Putamen (tissue), 1 donor: ENCODE measurements around the gene CCNJL.
"Not testable (repeated sequence)": the region's sequence is repeated elsewhere in the genome, so short reads cannot be mapped to it uniquely, and the experiment has no call there.

Source experiments
- DNase-seq: peaks from one replicate; pipeline ENCODE4 v3.0.0-alpha.2; 2016; ENCODE audit warnings: low spot score

Gene CCNJL

DNA sequence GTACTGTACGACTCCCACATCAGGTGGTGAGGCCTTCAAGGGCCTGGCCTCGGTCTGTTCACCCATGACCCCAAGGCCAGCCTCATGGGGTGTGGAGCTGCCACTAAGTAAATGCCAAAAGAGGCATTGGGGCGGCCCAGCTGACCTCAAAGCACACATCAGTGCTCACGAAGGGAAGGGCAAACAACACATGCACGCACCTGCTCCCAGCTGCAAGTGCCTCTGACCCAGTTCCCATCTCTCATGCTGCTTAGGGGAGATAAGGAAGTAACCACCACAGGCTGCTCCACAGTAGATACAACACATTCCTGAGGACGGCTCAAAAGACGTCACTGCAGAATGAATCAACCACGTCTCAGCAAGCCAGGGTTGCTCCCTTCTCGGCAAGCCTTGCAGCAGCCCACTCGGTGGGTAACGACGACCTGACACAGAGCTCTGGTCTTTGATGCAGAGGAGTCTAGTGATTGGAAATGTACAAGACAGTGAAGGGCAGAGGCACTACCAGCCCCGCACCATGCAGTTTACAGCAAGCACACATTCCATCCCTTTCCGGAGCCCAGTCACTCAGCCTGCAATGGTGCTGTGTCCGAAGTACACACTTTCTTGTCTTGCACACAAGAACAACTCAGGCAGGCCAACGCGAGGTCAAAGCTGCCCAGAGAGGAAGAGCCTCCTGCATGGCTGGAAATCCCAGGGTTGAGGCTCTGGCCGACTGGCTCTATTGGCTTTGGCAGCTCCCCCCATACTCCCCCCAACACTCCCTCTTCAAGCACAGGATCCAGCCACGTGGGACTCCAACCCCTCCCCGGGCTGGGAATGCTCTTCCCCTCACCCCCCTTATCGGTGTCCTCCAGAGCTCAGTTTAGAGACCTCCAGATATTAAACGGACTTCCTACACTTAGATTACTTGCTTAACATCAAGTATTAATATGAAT, 51.2 kb downstream of the CCNJL start:
- DNase-seq: no peak

DNA sequence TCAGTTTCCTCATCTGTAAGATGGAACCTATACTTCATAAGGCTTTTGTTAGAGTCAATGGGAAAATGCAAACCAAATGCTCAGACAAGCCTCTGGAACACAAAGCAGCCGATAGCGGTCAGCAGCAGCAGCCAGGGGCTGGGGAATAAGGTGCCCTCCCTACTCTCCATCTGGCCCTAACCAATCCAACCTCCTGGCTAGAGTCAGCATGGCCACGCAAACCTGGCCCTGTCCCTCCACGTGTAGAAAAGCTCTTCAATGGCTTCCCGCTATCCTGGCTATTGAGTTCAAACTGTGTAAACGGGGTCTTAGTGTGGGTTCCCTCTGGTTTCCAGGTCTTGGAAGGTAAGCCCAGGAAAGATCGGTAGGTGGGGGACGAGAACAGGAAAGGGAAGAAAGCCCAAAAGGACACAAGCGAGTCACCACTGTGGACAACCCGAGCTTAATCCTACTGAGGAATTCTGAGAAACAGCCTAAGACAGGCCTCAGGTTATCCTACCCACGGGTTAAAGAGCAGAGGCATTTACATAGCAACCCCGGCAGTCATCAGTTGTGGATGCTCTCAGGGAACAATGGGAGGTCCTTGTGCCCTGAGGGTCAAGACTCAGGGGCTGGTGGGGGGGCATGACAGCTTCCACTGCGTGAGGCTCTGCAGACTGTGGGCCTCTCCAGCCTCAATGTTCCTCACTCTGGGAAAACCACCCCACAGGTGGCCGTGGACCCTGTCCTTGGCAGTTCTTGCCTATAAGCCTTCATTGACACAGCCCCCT, 52.2 kb downstream of the CCNJL start:
- no peak for DNase-seq

DNA sequence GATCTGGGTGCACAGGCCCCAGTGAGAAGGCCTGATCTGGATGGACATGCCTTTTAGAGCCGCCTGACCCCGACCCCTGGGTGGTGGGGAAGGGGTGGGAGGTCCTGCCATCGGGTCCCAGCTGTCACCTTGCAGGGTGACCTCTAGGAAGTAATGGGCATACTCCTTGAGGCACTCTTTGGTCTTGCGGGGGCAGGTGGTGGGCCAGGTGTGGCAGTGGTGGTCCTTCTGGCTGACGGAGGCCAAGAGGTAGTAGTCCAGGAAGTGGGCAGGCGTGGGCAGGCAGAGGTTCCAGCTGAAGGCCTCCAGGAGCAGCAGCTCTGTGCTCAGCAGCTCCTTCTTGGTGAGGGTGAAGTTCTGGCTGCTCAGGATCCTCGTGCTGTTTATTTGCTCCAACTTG, 53.0 kb downstream of the CCNJL start:
- DNase-seq: no peak

DNA sequence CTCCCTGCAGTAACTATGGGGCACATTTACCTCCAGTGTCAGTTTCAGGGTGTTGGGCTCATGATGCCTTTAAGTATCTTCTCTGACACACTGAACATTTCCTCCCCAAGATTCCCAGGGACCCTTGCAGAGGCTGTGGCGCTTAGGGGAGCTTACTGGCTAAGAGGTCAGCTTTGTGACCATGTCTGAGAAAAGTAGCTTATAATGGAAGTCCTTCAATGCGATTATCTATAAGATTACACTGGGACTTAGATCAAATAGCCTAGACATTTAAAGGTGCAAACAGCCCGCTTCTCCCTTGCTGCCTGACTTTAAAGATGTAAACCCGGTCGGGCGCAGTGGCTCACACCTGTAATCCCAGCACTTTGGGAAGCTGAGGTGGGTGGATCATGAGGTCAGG, 57.7 kb downstream of the CCNJL start:
- no peak for DNase-seq

DNA sequence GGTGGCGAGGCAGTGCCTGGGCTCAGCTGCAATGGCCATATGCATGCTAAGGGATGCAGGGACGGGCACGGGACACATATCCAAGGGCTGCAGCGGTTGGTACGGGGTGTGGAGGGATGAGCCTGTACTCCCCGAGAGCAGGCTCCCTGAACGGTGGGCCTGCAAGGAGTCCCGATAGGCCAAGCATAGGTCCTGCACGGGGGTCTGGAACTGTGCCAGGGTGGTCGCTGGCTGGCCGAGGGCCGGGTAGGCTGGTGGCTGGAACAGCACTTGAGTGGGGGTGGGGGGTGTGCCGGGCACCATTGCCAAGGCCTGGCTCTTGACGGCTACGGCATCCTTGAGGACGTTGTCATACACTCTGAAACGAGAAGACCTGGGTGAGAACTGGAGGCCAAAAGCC, 58.9 kb downstream of the CCNJL start:
- DNase-seq: no peak

DNA sequence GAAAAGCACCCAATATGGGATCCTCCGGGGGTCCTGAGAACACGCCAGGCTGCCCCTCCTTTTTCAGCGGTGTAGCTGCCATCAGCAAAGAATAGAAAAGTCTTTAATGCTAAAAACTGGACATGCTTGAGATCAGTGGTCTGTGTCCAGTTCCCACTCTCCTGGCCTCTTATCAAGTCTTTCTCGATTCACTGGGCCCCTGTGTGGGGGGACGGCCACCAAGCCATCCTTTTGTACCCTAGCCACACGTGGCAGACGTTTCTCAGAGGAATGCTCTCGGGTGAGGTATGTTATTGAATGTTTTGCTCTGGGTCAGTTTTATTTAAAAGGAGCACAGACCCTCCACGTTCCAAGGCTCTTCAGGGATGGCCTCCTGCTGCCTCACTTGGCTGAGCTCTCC, 59.4 kb downstream of the CCNJL start:
- no peak for DNase-seq

DNA sequence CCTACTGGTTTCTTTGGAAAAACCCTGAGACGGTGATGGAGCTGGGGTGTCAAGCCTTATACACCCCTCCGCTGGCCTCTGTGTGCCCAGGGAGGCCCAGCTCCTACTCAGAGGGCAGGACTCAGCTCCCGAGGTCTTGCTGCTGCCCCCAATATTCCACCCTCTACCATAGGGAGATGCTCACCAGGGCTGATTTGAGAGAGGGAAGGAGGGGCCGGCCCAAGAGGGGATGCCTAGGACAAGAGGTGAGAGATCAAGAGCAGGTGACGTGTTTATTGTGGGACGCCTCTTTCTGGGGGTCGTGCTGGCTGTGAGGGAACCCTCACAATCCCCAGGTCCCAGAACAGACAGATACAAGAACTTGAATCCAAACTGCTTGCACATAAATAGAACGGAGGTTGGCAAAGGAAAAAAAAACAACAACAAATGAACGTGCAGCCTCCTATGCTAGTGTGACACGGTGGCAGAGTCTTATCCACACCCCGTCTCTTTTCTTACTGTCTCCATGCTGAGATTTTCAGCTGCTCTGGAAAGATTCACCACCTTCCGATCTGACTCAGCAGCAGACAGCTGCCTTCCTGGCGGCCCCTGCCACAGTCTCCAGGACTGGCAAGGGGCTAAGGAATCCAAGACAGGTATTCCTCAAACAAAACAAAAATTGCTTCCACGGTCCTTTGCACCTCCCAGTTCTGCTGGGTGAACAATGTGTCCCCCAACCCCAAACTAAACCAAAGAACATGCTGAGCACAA, 60.8 kb downstream of the CCNJL start:
- no peak for DNase-seq

DNA sequence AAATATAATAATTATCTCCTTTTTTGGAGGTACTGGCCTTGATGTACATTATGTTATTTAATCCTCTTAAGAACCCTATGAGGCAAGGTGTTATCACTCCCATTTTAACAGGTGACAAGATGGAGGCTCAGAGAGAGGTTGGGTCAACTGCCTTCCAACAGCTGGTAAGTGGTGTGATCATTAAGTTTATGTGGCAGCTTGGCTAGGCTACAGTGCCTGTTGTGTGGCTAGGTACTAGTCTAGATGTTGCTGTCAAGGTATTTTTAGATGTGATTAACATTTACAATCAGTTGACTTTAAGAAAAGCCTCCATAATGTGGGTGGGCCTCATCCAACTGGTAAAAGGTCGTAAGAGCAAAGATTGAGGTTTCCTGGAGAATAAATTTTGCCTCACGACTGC, 61.5 kb downstream of the CCNJL start:
- no peak for DNase-seq

DNA sequence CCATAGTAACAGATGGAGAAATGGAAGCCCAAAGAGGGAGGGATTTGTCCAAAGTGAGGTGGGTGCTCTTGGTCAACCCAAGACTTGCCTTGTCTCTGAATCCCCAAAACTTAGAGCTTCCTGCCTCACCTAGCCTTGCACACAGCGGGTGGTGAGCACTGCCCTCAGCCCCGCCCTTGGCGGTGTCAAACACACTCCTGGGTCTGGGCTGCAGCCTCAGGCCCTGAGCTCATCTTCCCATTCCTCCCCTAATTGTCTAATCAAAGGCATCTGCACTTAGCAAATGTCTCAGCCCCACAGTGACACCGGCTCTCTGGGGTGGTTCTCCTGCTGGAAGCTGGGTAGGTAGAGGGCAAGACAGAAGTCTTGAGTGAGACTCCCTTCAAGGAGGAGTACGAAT, 62.1 kb downstream of the CCNJL start:
- no peak for DNase-seq

DNA sequence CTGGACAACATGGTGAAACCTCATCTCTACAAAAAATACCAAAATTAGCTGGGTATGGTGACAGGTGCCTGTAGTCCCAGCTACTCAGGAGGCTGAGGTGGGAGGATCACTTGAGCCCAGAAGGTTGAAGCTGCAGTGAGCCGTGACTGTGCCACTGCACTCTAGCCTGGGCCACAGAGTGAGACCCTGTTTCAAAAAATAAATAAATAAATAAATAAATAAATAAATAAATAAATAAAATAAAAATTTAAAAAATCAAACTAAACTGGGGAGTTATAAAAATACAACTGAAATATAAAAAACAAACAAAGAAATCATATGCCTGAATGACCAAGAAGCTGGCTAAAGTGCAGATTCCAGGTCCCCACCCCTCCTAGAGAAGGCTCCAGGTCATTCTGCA, 62.8 kb downstream of the CCNJL start:
- not testable (repeated sequence) for DNase-seq

DNA sequence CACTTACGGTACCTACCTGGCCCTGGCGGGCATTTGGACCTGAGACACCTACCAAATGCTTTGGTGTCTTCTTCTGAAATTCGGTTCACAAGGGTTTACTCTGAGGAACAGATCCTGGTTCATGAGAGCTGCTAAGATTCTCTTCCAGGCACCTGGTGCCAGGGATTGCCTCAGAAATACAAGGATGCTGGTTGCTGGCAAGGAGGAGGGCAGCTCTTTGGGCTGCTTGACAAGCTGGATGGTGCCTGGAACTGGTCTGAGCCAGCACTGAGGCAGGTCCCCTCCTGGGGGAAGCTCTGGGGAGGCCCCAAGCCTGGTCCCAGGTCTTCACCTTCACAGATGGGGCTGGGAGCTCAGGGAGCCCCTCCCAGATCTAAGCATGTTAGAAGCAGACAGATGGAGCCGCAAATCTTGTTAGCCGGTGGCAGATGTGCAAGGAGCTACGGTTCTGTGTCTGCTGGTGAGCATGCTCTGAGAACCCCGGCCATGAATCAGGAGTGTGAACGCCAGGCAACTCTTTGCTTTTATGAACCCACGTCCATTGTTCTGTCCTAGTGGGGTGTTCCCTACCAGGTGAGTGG, 66.8 kb downstream of the CCNJL start:
- no peak for DNase-seq

DNA sequence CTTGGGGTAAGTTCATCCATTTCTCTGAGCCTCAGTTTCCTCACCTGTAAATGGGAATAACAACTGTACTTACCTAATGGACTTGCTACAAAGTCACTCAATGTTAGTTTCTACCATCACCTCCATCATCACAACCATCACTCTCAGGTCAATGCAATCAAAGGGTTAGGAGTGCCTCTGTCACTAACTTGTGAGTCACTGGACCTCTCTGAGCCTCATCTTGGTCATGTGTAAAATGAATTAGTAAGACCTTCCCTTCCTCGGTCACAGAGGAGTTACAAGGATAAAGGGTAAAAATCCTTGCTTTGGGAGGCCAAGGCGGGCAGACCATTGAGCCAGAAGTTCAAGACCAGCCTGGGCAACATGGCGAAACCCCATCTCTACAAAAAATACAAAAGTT, 70.2 kb downstream of the CCNJL start:
- no peak for DNase-seq

DNA sequence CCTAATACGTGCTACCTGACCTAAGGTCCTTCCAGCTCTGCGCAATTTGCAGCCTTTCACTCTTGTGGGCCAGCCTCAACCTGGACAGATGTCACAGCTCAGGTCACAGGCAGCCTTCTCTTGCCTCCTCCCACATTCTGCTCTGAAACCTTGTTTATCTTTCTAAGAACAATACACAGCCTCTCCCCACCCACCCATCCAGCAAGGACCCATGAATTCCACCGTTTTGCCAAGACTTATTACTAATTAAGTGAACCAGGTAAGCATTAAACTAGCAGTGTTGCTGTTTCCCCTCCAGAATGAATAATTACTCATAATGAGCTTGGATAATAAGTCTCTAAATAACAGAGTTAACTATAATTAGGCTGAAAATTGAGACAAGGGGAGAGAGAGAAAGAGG, 72.0 kb downstream of the CCNJL start:
- no peak for DNase-seq

DNA sequence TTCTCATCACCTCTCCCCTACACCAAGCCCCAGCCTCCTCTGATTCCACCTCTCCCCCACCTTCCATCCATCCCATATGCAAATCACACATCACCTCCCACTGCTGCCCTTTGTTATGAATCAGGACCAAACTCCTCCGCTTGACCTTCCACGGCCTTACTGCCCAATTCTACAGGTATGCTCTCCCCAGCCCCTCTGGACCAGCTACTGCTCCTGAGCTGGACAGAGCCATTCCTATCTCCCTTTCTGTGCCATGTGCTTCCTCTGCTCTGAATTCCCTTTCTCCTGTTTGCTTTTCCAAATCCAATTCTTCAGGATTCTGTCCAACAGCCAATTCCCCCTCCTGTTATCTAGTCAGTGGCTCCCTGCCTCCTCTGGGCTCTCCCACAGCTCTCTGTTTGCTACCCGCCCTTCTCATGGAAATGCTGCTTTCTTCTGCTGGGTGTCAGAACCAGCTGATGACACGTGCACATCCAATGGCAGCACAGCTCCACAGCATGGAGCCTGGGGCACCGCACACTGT, 74.7 kb downstream of the CCNJL start:
- DNase-seq: no peak

DNA sequence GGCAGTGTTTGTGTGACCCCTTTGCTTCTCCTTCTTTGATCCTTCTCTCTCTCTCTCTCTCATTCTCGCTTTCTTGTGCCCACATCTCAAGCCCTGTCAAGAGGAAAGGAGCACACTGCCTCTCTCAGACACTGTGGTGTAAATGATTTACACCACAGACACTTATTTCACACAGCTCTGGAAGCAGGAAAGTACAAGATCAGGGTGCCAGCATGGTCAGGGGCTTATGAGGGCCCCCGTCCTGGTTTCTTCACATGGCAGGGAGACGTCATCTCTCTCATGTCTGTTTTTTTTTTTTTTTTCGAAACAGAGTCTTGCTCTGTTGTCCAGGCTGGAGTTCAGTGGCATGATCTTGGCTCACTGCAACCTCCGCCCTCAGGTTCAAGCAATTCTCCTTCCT, 76.6 kb downstream of the CCNJL start:
- no peak for DNase-seq

DNA sequence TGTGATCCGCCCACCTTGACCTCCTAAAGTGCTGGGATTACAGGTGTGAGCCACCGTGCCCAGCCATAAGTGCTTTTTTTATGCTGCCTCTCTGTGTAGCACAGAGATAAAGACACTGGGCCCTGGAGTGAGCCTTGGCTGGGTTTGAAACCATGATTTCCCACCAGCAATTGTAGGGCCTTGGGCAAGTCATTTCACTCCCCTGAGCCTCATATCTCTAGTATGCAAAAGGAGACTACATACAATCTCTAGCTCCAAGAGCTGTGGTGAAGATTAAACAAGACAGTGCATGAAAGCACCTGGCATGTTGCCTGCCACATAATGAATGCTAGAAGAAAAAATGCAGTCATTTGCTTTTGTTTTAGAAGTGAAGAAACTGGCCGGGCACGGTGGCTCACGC, 79.1 kb downstream of the CCNJL start:
- DNase-seq: no peak

DNA sequence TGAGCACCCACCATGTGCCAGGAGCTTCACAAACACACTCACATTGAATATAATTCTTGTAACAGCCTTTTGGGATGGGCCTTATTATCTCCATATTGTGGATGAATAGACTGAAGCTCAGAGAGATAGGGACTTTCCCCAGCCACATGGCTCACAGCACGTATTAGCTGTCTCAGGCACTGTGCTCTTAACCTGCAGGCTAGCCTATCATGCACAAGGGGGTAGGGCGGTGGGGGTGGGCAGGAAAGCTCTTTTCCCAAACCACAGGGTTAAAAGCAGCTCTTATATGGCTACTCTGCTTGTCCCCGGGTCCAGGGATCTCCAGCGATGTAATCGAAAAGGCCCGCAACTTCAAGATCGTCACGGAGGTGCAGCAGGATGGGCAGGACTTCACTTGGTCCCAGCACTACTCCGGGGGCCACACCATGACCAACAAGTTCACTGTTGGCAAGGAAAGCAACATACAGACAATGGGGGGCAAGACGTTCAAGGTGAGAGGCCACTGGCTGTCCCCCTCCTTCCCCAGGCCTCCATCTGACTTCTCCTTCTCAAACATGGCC, 80.5 kb downstream of the CCNJL start:
- no peak for DNase-seq

DNA sequence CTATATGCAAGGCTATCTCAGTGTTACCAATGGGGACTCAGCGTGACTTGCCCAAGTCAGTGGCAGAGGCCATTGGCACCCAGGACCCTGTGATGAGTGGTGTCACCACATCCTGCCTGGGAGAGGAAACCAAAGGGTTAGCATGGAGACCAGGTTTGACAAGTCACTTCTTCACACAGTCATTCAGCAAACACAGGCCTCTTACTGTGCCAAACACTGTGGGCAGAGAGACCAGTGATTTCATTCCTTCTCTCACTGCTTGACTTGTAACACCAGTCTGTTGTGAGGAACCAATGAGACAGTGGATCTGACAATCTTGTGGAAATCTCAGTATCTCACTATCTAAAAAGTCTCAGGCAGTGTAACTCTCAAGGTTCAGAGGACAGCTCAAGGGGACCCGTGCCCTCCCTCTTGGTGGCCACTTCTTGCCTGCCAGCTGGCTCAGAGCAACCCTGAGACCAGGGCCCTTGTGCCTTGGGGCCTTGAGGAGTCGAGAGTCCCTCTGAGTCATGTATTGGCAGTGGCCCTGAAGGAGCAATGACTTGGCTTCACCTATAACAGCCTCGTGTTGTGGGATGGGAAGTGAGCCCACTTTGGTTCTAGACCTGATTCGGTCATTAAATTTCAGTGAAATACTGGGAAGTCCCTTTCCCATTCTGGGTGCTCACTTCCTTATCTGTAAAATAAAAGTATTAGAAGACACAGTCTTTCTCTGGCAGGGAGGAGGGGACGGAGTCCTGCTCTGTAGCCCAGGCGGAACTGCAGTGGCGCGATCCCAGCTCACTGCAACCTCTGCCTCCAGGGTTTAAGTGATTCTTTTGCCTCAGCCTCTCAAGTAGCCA, 81.5 kb downstream of the CCNJL start:
- peak; percentile 4 for DNase-seq

DNA sequence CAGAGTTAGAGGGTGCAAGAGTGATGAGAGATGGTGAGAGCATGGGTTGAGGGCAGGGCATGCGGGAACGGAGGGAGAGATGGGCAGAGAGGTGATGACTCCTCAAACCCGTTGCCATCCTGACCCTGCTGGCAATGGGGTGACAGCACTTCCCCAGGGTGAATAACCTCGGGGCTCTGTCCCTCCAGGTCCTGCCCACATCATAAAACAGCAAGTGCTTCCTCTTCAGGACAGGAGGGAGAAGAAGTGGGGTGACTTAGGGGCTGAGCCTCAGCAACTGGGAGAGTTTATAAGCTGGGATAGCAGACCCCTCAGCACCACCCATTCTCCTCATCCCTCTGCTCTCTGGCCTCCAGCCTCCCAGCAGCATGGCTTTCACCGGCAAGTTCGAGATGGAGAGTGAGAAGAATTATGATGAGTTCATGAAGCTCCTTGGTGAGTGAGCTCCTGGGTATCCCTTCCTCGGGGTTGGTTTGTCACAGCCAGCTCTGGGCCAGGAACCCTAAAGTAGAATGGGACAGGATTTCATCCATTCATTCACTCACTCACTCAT, 83.1 kb downstream of the CCNJL start, which contains the start of gene FABP6:
Gene FABP6 (plus strand): TSS at position 317 of the 553 bp plus-strand sequence. CDS start 52 bp downstream, at position 369.
- no peak for DNase-seq

DNA sequence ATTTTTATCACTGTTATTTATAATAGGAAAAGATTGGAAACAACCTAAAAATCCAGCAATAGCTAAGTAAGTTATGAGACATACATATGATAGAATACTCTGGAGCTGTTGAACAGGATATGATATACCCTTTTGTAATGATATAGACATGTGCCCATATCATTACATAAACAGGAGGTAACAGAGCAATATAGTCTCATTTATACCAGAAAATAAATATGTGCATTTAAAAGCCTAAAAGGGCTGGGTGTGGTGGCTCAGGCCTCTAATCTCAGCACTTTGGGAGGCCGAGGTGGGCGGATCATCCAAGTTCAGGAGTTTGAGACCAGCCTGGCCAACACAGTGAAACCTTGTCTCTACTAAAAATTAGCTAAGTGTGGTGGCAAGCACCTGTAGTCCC, 85.4 kb downstream of the CCNJL start:
- DNase-seq: no peak
